ENCODE results near the gene EXOSC2. TPM values are rescaled to one million over a fixed set of nuclear protein-coding genes. Genes with fewer than 3 reads are reported as not detected.

The EXOSC2 gene
- total and polyA plus RNA-seq, 2 of the 13 experiments (the other 11 are each of a cell fraction or from before 2014, with no cell fraction given): 27.5 to 63.8 TPM

GRCh38 chr9:130677252-130677651 is 16.3 kb upstream of the EXOSC2 start:
- no peaks in the 10 kb centered on the region for H4K20me1 ChIP-seq (ENCODE audit: insufficient read depth, low read length)
- peaks cover 4 to 37% of the 10 kb centered on the region in 2 experiments; a peak in 3 of 5 replicates for H3K27me3 ChIP-seq (ENCODE audit: control insufficient read depth in 1 of 2, insufficient read depth in 2 of 2, low read length in 2 of 2)
- TF ChIP-seq ZNF619 (CRISPR knock-in tag; IDR thresholded peaks at IDR 0.05): no peak
- TF ChIP-seq MTF1 (CRISPR knock-in tag; IDR thresholded peaks at IDR 0.05): no peak
- TF ChIP-seq ZNF235 (CRISPR knock-in tag; IDR thresholded peaks at IDR 0.05; ENCODE audit: borderline replicate concordance): no peak
- no peak for TF ChIP-seq ZNF678 (CRISPR knock-in tag; IDR thresholded peaks at IDR 0.05)
- no peak for TF ChIP-seq ZNF441 (CRISPR knock-in tag; IDR thresholded peaks at IDR 0.05; ENCODE audit: borderline replicate concordance)
- H3K9me3 ChIP-seq (ENCODE audit: low read length): no peaks in the 10 kb centered on the region
- ChIA-PET POLR2A (no interaction called here), CTCF (ENCODE audit: low intra/inter-chr PET ratio, low total read pairs) (no interaction called here)
- H3K27ac ChIP-seq (ENCODE audit: extremely low read length, insufficient read depth, low read length): no peak overlapping the region
- H3K4me2 ChIP-seq (ENCODE audit: low read depth, low read length): no peak overlapping the region
- BruUV-seq (replicated peaks): no TSS peak
- H3K79me2 ChIP-seq (ENCODE audit: insufficient read depth, low read length): no peaks in the 10 kb centered on the region
- 29% methylated on average over 6 of the region's 7 CpGs for WGBS (ENCODE audit: low lambda C conversion rate)
- intact Hi-C loops (cut with micrococcal nuclease; ENCODE audit: unreplicated experiment) (no loop called here), in situ Hi-C loops (cut with HindIII; ENCODE audit: extremely low pct_ligation_motif_present, low pct_unique_long_range_greater_than_20kb) (no loop called here)
- H3K9ac ChIP-seq (ENCODE audit: insufficient read depth, low read depth, low read length): no peak overlapping the region
- H3K36me3 ChIP-seq (replicated peaks in 1 of 2; ENCODE audit: control insufficient read depth in 1 of 2, insufficient read depth in 2 of 2, low read length in 2 of 2): no peaks in the 10 kb centered on the region
- ATAC-seq (no peak), DNase-seq (ENCODE audit: low spot score) (no peak), FAIRE-seq (no peak)
- no peak overlapping the region for H3K4me3 ChIP-seq (replicated peaks in 1 of 3; ENCODE audit: insufficient read depth in 1 of 3, low read depth in 2 of 3, low read length in 3 of 3)
- peaks cover 9% of the 10 kb centered on the region for H3K4me1 ChIP-seq (ENCODE audit: insufficient read depth, low read length)
- H2AFZ ChIP-seq (ENCODE audit: low read length): no peak overlapping the region

GRCh38 chr9:130680836-130681768 is 12.5 kb upstream of the EXOSC2 start:
- Histone ChIP-seq H3K27ac (ENCODE audit: extremely low read length, insufficient read depth, low read length) (no peak overlapping the region), H4K20me1 (ENCODE audit: insufficient read depth, low read length) (no peaks in the 10 kb centered on the region), H3K9ac (ENCODE audit: insufficient read depth, low read depth, low read length) (peak overlapping the region; percentile 54; the same call in 1 of the 2 replicates), H3K27me3 (ENCODE audit: control insufficient read depth in 1 of 2, insufficient read depth in 2 of 2, low read length in 2 of 2) (peaks cover 2 to 25% of the 10 kb centered on the region in 2 experiments; a peak in 3 of 5 replicates), H2AFZ (ENCODE audit: low read length) (no peak overlapping the region), H3K36me3 (replicated peaks in 1 of 2; ENCODE audit: control insufficient read depth in 1 of 2, insufficient read depth in 2 of 2, low read length in 2 of 2) (no peaks in the 10 kb centered on the region), H3K9me3 (ENCODE audit: low read length) (peaks cover 8% of the 10 kb centered on the region), H3K4me3 (replicated peaks in 1 of 3; ENCODE audit: insufficient read depth in 1 of 3, low read depth in 2 of 3, low read length in 3 of 3) (peak overlapping the region; percentile 55 to 76 (median 62); a peak in 5 of 6 replicates), H3K79me2 (ENCODE audit: insufficient read depth, low read length) (no peaks in the 10 kb centered on the region), H3K4me1 (ENCODE audit: insufficient read depth, low read length) (peaks cover 22% of the 10 kb centered on the region), H3K4me2 (ENCODE audit: low read depth, low read length) (peak overlapping the region; percentile 100)
- POLR2A ChIA-PET: interaction anchor here (1.4 to 2.3 kb wide), 3 partner anchors 9 to 183 kb away, joined by 3 to 8 read pairs (median 6); no protein-coding TSS in a partner anchor
- no TSS peak for BruUV-seq (replicated peaks)
- intact Hi-C loops (cut with micrococcal nuclease; ENCODE audit: unreplicated experiment) (loop anchor here (10.0 kb wide), 1 partner anchor 86 kb away; no protein-coding TSS in a partner anchor), in situ Hi-C loops (cut with HindIII; ENCODE audit: extremely low pct_ligation_motif_present, low pct_unique_long_range_greater_than_20kb) (loop anchor here (5.0 kb wide), 1 partner anchor 229 kb away; no protein-coding TSS in a partner anchor)
- no peak for FAIRE-seq
- DNase-seq (ENCODE audit: low spot score): peak; percentile 70
- ATAC-seq: peak; percentile 54
- CTCF ChIA-PET (ENCODE audit: low intra/inter-chr PET ratio, low total read pairs): no interaction called here
- 15% methylated on average over 12 of the region's 116 CpGs for WGBS (ENCODE audit: low lambda C conversion rate)
- TF ChIP-seq ZNF891 (CRISPR knock-in tag; IDR thresholded peaks at IDR 0.05) (peak; percentile 64; the same call in 1 of the 2 replicates), CSRNP1 (CRISPR knock-in tag; IDR thresholded peaks at IDR 0.05) (peak; percentile 89), AHDC1 (CRISPR knock-in tag; IDR thresholded peaks at IDR 0.05; ENCODE audit: borderline replicate concordance) (no peak), BCL6 (CRISPR knock-in tag; IDR thresholded peaks at IDR 0.05) (peak; percentile 48; the same call in 1 of the 2 replicates)
